A549 (cell line): ENCODE measurements around the gene TSPAN1. TPM values are rescaled to one million over a fixed set of nuclear protein-coding genes. Genes with fewer than 3 reads are reported as not detected.

Source experiments
- ATAC-seq, 2 experiments: fragments of 200-7000 bp in 1 of 2; fragments of >200 bp in 1 of 2; cut with Nextera tagmentation in 1 of 2; cut with Tn5 transposase in 1 of 2; 3 replicates each; pipeline versions ENCODE4 v1.8.0 to v1.9.1; 2018 to 2020; ENCODE audit warnings: mild to moderate bottlenecking in 1 of 2, moderate library complexity in 1 of 2
- CTCF ChIA-PET: fragments of 300-600 bp; sonication (Branson Sonifier 250); formaldehyde crosslinking; extraction: SDS; loops from one replicate; lab custom pipeline; 2021; ENCODE audit warnings: antibody characterized with exemption, inconsistent platforms; lab: Yijun Ruan, JAX
- POLR2A ChIA-PET: fragments of 350-600 bp; formaldehyde crosslinking; extraction: SDS; loops from one replicate; lab custom pipeline; 2021; ENCODE audit warnings: antibody characterized with exemption, inconsistent platforms; lab: Yijun Ruan, JAX
- DNase-seq, 2 experiments: peaks; one replicate each; pipeline versions ENCODE4 v3.0.0 to v3.0.0-alpha.2; 2011 to 2016; ENCODE audit warnings: low read depth in 1 of 2, low spot score in 1 of 2
- FAIRE-seq: peaks from 2 replicates; lab custom pipeline; 2011; peaks lifted over from hg19 to GRCh38; lab: Jason Lieb, UNC
- H3K27ac ChIP-seq, 2 experiments: fragments of >200 bp; sonication (Bioruptor Twin); formaldehyde crosslinking; 3 replicates each; pipeline ENCODE4 v1.5.1; 2016 to 2017
- H3K4me1 ChIP-seq: fragments of >200 bp; sonication (Bioruptor Twin); formaldehyde crosslinking; 3 replicates; pipeline ENCODE4 v1.6.1; 2016
- H3K4me2 ChIP-seq: fragments of >200 bp; sonication (Bioruptor Twin); formaldehyde crosslinking; 3 replicates; pipeline ENCODE4 v1.6.1; 2016
- H3K4me3 ChIP-seq: fragments of >200 bp; sonication (Bioruptor Twin); formaldehyde crosslinking; 3 replicates; pipeline ENCODE4 v1.5.1; 2016
- H3K9me3 ChIP-seq: fragments of >200 bp; sonication (Bioruptor Twin); formaldehyde crosslinking; 3 replicates; pipeline ENCODE4 v1.6.1; 2016
- BHLHE40 ChIP-seq: IDR thresholded peaks from 2 replicates; pipeline ENCODE4 v1.6.1; 2012; ENCODE audit warnings: low read depth, low read length, inconsistent platforms
- CBX2 ChIP-seq: fragments of 200-600 bp; sonication (generic); IDR thresholded peaks from 2 replicates; pipeline ENCODE4 v1.6.1; 2016; ENCODE audit warnings: low read depth, mild to moderate bottlenecking, borderline replicate concordance
- CEBPB ChIP-seq, 2 experiments: fragments of >200 bp in 1 of 2; sonication (Bioruptor Twin) in 1 of 2; formaldehyde crosslinking in 1 of 2; IDR thresholded peaks; 2 replicates each; pipeline ENCODE4 v1.6.1; 2012 to 2016
- CHD4 ChIP-seq: fragments of 200-600 bp; sonication (generic); IDR thresholded peaks from 2 replicates; pipeline ENCODE4 v1.6.1; 2016; ENCODE audit warnings: antibody characterized with exemption, mild to moderate bottlenecking, borderline replicate concordance
- EP300 ChIP-seq, 2 experiments: fragments of >200 bp; sonication (Bioruptor Twin); formaldehyde crosslinking; IDR thresholded peaks; 2 replicates in 1 of 2; 3 replicates in 1 of 2; pipeline ENCODE4 v1.6.1; 2016 to 2017
- ESRRA ChIP-seq: fragments of 150-350 bp; IDR thresholded peaks from 2 replicates; pipeline ENCODE4 v1.6.1; 2014; ENCODE audit warnings: mild to moderate bottlenecking, low read length, borderline replicate concordance
- FOSB ChIP-seq: fragments of 250-450 bp; sonication (Bioruptor Pico); IDR thresholded peaks from 2 replicates; pipeline ENCODE4 v1.5.0; 2020; ENCODE audit warnings: mild to moderate bottlenecking, moderate library complexity
- HDAC2 ChIP-seq: fragments of 200-600 bp; sonication (generic); IDR thresholded peaks from 2 replicates; pipeline ENCODE4 v1.6.1; 2016
- HOXA7 ChIP-seq: fragments of 250-450 bp; sonication (Bioruptor Pico); IDR thresholded peaks from 2 replicates; pipeline ENCODE4 v1.5.0; 2020; ENCODE audit warnings: mild to moderate bottlenecking, moderate library complexity
- HOXB13 ChIP-seq: fragments of 250-450 bp; sonication (Bioruptor Pico); IDR thresholded peaks from 2 replicates; pipeline ENCODE4 v1.5.0; 2020; ENCODE audit warnings: low read depth, mild to moderate bottlenecking, moderate library complexity
- JUN ChIP-seq, 2 experiments: fragments of >200 bp; sonication (Bioruptor Twin); formaldehyde crosslinking; IDR thresholded peaks; 2 replicates in 1 of 2; 3 replicates in 1 of 2; pipeline ENCODE4 v1.6.1; 2016 to 2017
- JUNB ChIP-seq: fragments of >200 bp; sonication (Bioruptor Twin); formaldehyde crosslinking; IDR thresholded peaks from 2 replicates; pipeline ENCODE4 v1.6.1; 2016
- KDM1A ChIP-seq: fragments of 200-600 bp; sonication (generic); IDR thresholded peaks from 2 replicates; pipeline ENCODE4 v1.6.1; 2016; ENCODE audit warnings: low read depth, mild to moderate bottlenecking
- MAFK ChIP-seq: fragments of 450-650 bp; IDR thresholded peaks from 2 replicates; pipeline ENCODE4 v1.6.1; 2014; ENCODE audit not compliant: partially characterized antibody
- NFE2L2 ChIP-seq: fragments of 150-350 bp; conservative IDR thresholded peaks from 2 replicates; pipeline ENCODE4 v1.6.1; 2014; ENCODE audit warnings: low read length
- NPAS2 ChIP-seq: fragments of 250-450 bp; sonication (Bioruptor Pico); IDR thresholded peaks from 2 replicates; pipeline ENCODE4 v1.8.0; 2022; ENCODE audit warnings: mild to moderate bottlenecking, moderate library complexity, borderline replicate concordance
- PHF8 ChIP-seq: fragments of 200-600 bp; sonication (generic); IDR thresholded peaks from 2 replicates; pipeline ENCODE4 v1.6.1; 2016; ENCODE audit warnings: low read depth, mild to moderate bottlenecking, antibody characterized with exemption, moderate library complexity, borderline replicate concordance
- POLR2AphosphoS2 ChIP-seq: conservative IDR thresholded peaks from 2 replicates; pipeline ENCODE4 v1.6.1; 2012; ENCODE audit warnings: low read length, improper control_type of control experiment, inconsistent platforms
- RAD21 ChIP-seq, 2 experiments: fragments of >200 bp in 1 of 2; sonication (Bioruptor Twin) in 1 of 2; formaldehyde crosslinking in 1 of 2; IDR thresholded peaks in 1 of 2; conservative IDR thresholded peaks in 1 of 2; 2 replicates in 1 of 2; 3 replicates in 1 of 2; pipeline ENCODE4 v1.6.1; 2012 to 2018; ENCODE audit warnings: inconsistent platforms in 1 of 2
- RARB ChIP-seq: fragments of 250-450 bp; sonication (Bioruptor Pico); IDR thresholded peaks from 2 replicates; pipeline ENCODE4 v1.8.0; 2021; ENCODE audit warnings: mild to moderate bottlenecking, moderate library complexity
- RCOR1 ChIP-seq: fragments of 150-350 bp; IDR thresholded peaks from 2 replicates; pipeline ENCODE4 v1.6.1; 2014; ENCODE audit warnings: antibody characterized with exemption, low read length, low read depth
- RFX5 ChIP-seq: fragments of 450-650 bp; IDR thresholded peaks from 2 replicates; pipeline ENCODE4 v1.7.1; 2014; ENCODE audit warnings: antibody characterized with exemption, mild to moderate bottlenecking, moderate library complexity
- RNF2 ChIP-seq: fragments of 200-600 bp; sonication (generic); IDR thresholded peaks from 2 replicates; pipeline ENCODE4 v1.6.1; 2016; ENCODE audit warnings: low read depth, mild to moderate bottlenecking, antibody characterized with exemption, moderate library complexity, borderline replicate concordance
- SMC3 ChIP-seq: fragments of >200 bp; sonication (Bioruptor Twin); formaldehyde crosslinking; IDR thresholded peaks from 3 replicates; pipeline ENCODE4 v1.6.1; 2018; ENCODE audit warnings: inconsistent platforms
- TFCP2L1 ChIP-seq: fragments of 250-450 bp; sonication (Bioruptor Pico); IDR thresholded peaks from 2 replicates; pipeline ENCODE4 v1.5.0; 2021; ENCODE audit warnings: mild to moderate bottlenecking
- ZSCAN20 ChIP-seq: fragments of 250-450 bp; sonication (Bioruptor Pico); IDR thresholded peaks from 2 replicates; pipeline ENCODE4 v1.8.0; 2022; ENCODE audit warnings: mild to moderate bottlenecking, moderate library complexity
- WGBS: methylation state at CpG from one replicate; pipeline ENCODE4 v1.1.6; 2017; ENCODE audit errors: missing lambda C conversion rate; 5-methylcytosine and 5-hydroxymethylcytosine counted together
- polyA plus RNA-seq, 4 experiments: library from polyadenylated mRNA; depleted of rRNA in 3 of 4; stranded (reverse); fragments of >200 nt; fragmentation: RNase III in 1 of 4; extraction: RNeasy Plus Mini Kit Qiagen cat#74134 plus additional on column Dnase treatment in 1 of 4; gene quantifications; 2 replicates in 3 of 4; 3 replicates in 1 of 4; pipeline ENCODE4 v1.2.3, GENCODE V29; 2011 to 2017
- TF ChIP-seq, protein P1 (sequence below): fragments of 450-650 bp; IDR thresholded peaks from 2 replicates; pipeline ENCODE4 v1.6.1; 2014; ENCODE audit warnings: antibody characterized with exemption
- TF ChIP-seq, protein P2 (sequence below): fragments of >200 bp; sonication (Bioruptor Twin); formaldehyde crosslinking; IDR thresholded peaks from 2 replicates; pipeline ENCODE4 v1.6.1; 2016
- TF ChIP-seq, protein P3 (sequence below): fragments of >200 bp; sonication (Bioruptor Twin); formaldehyde crosslinking; IDR thresholded peaks from 3 replicates; pipeline ENCODE4 v1.5.1; 2016

TSPAN1 gene
- polyA plus RNA-seq, 2 of the 4 experiments (the other 2 are of a cell fraction) = 2.1 TPM

DNA sequence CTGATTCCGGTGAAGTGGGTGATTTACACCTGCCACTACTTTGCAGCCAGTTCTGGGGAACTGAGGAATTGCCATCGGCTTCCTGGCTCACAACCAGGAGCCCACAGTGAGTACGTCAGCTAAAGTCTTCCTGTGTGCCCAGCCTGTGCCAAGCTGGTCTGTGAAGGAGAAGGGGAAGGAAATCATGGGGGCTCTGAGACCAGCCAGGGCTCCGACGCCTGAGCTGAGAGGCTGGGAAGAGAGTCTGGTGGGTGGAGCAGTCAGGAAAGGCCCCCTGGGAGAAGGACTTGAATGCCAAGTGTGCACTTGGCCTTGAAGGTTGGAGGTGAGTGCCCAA lies 29.5 kb downstream of the TSPAN1 start:
- POLR2A ChIA-PET = no interaction called here
- no peak for TF ChIP-seq SMC3
- TF ChIP-seq RARB (CRISPR knock-in tag) = no peak
- no peak for TF ChIP-seq FOSB (CRISPR knock-in tag)
- no peak for TF ChIP-seq CBX2
- TF ChIP-seq HOXB13 (CRISPR knock-in tag) = no peak
- no peak for TF ChIP-seq NFE2L2
- TF ChIP-seq CHD4 = no peak
- TF ChIP-seq, all 56 proteins: peak for 0
- Histone ChIP-seq H3K4me3 (no peak overlapping the region), H3K27ac (no peak overlapping the region), H3K4me1 (no peaks in the 10 kb centered on the region), H3K9me3 (no peaks in the 10 kb centered on the region), H3K4me2 (no peak overlapping the region)
- DNase-seq (no peak), ATAC-seq (no peak), FAIRE-seq (no peak)
- 77% methylated on average over 4 of the region's 5 CpGs for WGBS
- CTCF ChIA-PET = interaction anchor here (1.1 to 1.5 kb wide), 2 partner anchors 13 to 19 kb away, joined by 3 to 5 read pairs; no protein-coding TSS in a partner anchor

DNA sequence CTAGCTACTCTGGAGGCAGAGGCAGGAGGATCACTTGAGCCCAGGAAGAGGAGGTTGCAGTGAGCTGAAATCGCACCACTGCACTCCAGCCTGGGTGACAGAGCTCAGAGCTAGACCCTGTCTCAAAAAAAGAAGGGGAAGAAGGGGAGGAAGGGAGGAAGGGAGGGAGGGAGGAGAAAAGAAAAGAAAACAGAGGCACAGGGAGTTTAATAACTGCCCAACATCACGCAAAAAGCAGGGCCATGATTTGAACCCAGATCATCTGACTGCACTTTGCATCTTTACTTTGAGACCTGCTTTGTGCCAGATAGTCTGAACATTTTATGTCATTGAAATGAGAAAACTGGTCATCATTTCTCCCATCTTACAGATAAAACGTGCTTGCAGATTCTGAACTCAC lies 30.3 kb downstream of the TSPAN1 start:
- CTCF ChIA-PET = interaction anchor here (1.1 to 1.5 kb wide), 2 partner anchors 13 to 18 kb away, joined by 3 to 5 read pairs; no protein-coding TSS in a partner anchor
- FAIRE-seq = no peak
- no peak overlapping the region for H3K4me2 ChIP-seq
- no peak overlapping the region for H3K4me3 ChIP-seq
- no peak for DNase-seq
- H3K4me1 ChIP-seq = no peaks in the 10 kb centered on the region
- POLR2A ChIA-PET = no interaction called here
- H3K9me3 ChIP-seq = no peaks in the 10 kb centered on the region
- 78% methylated on average over 3 of the region's 3 CpGs for WGBS
- no peak for ATAC-seq
- TF ChIP-seq MAFK (no peak), SMC3 (no peak), RFX5 (no peak), JUNB (no peak), EP300 (IDR thresholded peaks at IDR 0.05) (no peak), BHLHE40 (no peak), FOSB (CRISPR knock-in tag) (no peak), TFCP2L1 (no peak), RAD21 (conservative IDR thresholded peaks at IDR 0.05 in 1 of 2, IDR thresholded peaks at IDR 0.05 in 1 of 2) (no peak)
- TF ChIP-seq, protein P1, sequence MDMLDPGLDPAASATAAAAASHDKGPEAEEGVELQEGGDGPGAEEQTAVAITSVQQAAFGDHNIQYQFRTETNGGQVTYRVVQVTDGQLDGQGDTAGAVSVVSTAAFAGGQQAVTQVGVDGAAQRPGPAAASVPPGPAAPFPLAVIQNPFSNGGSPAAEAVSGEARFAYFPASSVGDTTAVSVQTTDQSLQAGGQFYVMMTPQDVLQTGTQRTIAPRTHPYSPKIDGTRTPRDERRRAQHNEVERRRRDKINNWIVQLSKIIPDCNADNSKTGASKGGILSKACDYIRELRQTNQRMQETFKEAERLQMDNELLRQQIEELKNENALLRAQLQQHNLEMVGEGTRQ = no peak
- H3K27ac ChIP-seq = no peak overlapping the region

DNA sequence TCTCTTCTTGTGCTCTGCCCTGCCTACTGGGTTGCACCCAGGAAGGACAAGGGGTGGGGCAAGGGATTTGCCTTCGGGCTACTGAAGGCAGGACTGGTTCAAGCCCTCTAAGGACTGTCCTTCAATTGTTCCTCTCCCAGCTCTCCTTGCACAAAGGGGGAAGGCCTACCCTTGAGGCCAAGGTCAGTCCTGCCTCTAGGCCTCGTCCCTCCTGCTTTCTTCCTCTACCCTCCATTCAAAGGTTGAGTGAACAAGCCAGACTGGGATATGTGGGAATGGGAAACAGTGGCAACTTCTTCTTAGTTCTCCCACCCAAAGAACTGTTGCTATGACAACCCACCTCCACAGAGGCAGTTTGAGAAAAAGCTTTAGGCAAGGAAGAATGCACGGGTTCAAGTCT lies 30.9 kb downstream of the TSPAN1 start:
- H3K4me2 ChIP-seq = no peak overlapping the region
- CTCF ChIA-PET = interaction anchor here (1.8 kb wide), 1 partner anchor 18 kb away, joined by 9 read pairs; no protein-coding TSS in a partner anchor
- no peaks in the 10 kb centered on the region for H3K9me3 ChIP-seq
- ATAC-seq (no peak), FAIRE-seq (no peak), DNase-seq (no peak)
- H3K27ac ChIP-seq = no peak overlapping the region
- POLR2A ChIA-PET = no interaction called here
- WGBS = 67% methylated on average over 3 of the region's 3 CpGs
- H3K4me1 ChIP-seq = no peaks in the 10 kb centered on the region
- TF ChIP-seq JUN (IDR thresholded peaks at IDR 0.05) = no peak
- no peak for TF ChIP-seq HOXA7 (CRISPR knock-in tag)
- TF ChIP-seq, protein P2, sequence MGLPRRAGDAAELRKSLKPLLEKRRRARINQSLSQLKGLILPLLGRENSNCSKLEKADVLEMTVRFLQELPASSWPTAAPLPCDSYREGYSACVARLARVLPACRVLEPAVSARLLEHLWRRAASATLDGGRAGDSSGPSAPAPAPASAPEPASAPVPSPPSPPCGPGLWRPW = no peak
- no peak for TF ChIP-seq BHLHE40
- no peak for TF ChIP-seq HOXB13 (CRISPR knock-in tag)
- TF ChIP-seq ESRRA = no peak
- TF ChIP-seq RNF2 = no peak
- no peak overlapping the region for H3K4me3 ChIP-seq

DNA sequence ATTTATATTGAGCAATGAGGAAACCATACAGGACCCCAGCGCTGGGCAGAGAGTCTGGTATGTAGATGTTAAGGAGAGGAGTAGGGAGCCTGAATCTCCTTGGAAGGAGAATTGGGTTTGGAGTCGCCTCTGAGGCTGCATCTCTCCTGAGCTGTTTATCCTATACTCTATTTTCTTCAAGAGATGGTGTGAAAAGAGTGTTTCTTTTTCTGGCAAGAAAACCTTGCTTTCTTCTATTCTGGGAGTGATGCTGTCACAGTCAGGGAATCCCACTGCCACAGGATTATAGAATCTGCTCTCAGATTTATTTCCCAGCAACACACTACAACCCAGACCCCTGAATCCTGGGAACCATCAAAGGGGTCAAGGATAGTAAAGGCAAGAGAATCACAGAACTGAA lies 31.5 kb downstream of the TSPAN1 start:
- DNase-seq = no peak
- WGBS = 71% methylated on average over 2 of the region's 2 CpGs
- H3K4me1 ChIP-seq = no peaks in the 10 kb centered on the region
- H3K27ac ChIP-seq = no peak overlapping the region
- POLR2A ChIA-PET = no interaction called here
- H3K4me3 ChIP-seq = no peak overlapping the region
- ATAC-seq = no peak
- H3K9me3 ChIP-seq = no peaks in the 10 kb centered on the region
- CTCF ChIA-PET = interaction anchor here (1.8 kb wide), 1 partner anchor 17 kb away, joined by 9 read pairs; no protein-coding TSS in a partner anchor
- no peak for FAIRE-seq
- H3K4me2 ChIP-seq = no peak overlapping the region
- TF ChIP-seq RARB (CRISPR knock-in tag) (no peak), PHF8 (no peak), KDM1A (no peak), ZSCAN20 (CRISPR knock-in tag) (no peak), CEBPB (IDR thresholded peaks at IDR 0.05) (no peak), HDAC2 (no peak), TFCP2L1 (no peak), NPAS2 (CRISPR knock-in tag) (no peak), POLR2AphosphoS2 (no peak), HOXB13 (CRISPR knock-in tag) (no peak), RCOR1 (no peak)
- TF ChIP-seq, protein P3, sequence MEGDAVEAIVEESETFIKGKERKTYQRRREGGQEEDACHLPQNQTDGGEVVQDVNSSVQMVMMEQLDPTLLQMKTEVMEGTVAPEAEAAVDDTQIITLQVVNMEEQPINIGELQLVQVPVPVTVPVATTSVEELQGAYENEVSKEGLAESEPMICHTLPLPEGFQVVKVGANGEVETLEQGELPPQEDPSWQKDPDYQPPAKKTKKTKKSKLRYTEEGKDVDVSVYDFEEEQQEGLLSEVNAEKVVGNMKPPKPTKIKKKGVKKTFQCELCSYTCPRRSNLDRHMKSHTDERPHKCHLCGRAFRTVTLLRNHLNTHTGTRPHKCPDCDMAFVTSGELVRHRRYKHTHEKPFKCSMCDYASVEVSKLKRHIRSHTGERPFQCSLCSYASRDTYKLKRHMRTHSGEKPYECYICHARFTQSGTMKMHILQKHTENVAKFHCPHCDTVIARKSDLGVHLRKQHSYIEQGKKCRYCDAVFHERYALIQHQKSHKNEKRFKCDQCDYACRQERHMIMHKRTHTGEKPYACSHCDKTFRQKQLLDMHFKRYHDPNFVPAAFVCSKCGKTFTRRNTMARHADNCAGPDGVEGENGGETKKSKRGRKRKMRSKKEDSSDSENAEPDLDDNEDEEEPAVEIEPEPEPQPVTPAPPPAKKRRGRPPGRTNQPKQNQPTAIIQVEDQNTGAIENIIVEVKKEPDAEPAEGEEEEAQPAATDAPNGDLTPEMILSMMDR = no peak
